SU-DHL-6 (cell line): ENCODE data around the gene NUP210.

ENCODE experiments used
- EZH2phosphoT487 ChIP-seq: fragments of 200-600 bp; sonication (generic), shearing (Covaris generic); conservative IDR thresholded peaks from 2 replicates; pipeline ENCODE4 v1.6.1; 2018; ENCODE audit warnings: mild to moderate bottlenecking, antibody characterized with exemption, low read length, moderate library complexity, mixed read lengths
- TF ChIP-seq, protein P1 (sequence below): fragments of 200-600 bp; sonication (generic); IDR thresholded peaks from one replicate; pipeline ENCODE4 v1.5.1; 2017; ENCODE audit warnings: antibody characterized with exemption, mild to moderate bottlenecking, low read length, moderate library complexity; ENCODE audit not compliant: insufficient read depth, poor library complexity, severe bottlenecking

DNA sequence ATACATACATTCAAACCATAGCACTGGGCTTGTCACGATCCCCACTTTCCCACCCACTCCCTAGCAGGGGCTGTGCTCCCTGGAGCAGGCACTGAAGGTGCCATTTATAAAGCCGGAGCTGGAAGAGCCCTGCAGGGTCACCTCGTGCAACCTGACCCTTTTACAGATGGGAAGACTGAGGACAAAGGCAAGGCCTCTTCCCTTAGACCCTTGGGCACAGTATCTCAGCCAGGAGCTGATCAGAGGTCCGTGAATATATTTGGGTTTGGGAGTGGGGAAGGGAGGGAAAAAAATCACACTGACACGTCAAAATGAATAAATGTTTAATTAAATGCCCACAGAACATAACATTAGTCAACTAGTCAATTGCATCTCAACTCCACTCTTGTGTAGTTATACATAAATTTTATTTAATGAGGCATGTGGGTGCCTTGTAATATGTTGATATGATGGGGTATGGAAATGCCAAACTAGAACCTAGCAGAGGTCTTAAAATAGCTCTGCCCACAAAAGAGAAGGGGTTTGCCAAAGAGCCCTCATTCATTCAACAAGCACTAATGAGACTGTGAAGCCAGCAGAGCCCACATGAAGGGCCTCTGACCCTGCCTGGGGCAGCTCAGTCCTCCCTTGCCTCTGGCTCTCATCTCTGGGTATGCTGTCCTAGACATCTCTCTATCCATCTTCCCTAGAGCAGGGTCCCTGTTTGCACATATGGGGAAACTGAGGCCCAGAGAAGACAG, 119.4 kb downstream of the NUP210 start:
- TF ChIP-seq, protein P1, sequence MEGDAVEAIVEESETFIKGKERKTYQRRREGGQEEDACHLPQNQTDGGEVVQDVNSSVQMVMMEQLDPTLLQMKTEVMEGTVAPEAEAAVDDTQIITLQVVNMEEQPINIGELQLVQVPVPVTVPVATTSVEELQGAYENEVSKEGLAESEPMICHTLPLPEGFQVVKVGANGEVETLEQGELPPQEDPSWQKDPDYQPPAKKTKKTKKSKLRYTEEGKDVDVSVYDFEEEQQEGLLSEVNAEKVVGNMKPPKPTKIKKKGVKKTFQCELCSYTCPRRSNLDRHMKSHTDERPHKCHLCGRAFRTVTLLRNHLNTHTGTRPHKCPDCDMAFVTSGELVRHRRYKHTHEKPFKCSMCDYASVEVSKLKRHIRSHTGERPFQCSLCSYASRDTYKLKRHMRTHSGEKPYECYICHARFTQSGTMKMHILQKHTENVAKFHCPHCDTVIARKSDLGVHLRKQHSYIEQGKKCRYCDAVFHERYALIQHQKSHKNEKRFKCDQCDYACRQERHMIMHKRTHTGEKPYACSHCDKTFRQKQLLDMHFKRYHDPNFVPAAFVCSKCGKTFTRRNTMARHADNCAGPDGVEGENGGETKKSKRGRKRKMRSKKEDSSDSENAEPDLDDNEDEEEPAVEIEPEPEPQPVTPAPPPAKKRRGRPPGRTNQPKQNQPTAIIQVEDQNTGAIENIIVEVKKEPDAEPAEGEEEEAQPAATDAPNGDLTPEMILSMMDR: no peak
- TF ChIP-seq EZH2phosphoT487: no peak
